Gastrocnemius medialis (tissue), 4 donors: ENCODE data around the gene WDR73. TPM values are rescaled to one million over a fixed set of nuclear protein-coding genes. Genes with fewer than 3 reads are reported as not detected.

Source experiments
- ATAC-seq, 2 donors: fragments of 150-250 bp; one replicate each; pipeline ENCODE4 v1.9.1; 2016
- DNase-seq, 2 donors: peaks; one replicate each; pipeline ENCODE4 v3.0.0-alpha.2; 2019
- H3K27ac ChIP-seq, 4 donors: fragments of 200-600 bp; sonication (generic); 1 replicate in 1 of 4; 2 replicates in 3 of 4; pipeline ENCODE4 v1.5.1; 2016 to 2018; ENCODE audit warnings: mild to moderate bottlenecking in 2 of 4, moderate library complexity in 1 of 4
- H3K27me3 ChIP-seq, 3 donors: fragments of 200-600 bp; sonication (generic) in 2 of 3; 1 replicate in 1 of 3; 2 replicates in 2 of 3; pipeline versions ENCODE4 v1.5.1 to v1.6.0; 2016 to 2019; ENCODE audit warnings: mild to moderate bottlenecking in 1 of 3, moderate library complexity in 1 of 3
- H3K36me3 ChIP-seq, 2 donors: fragments of 200-600 bp; sonication (generic) in 1 of 2; one replicate each; pipeline ENCODE4 v1.5.1; 2017 to 2018
- H3K4me1 ChIP-seq, 2 donors: fragments of 200-600 bp; sonication (generic) in 1 of 2; one replicate each; pipeline ENCODE4 v1.5.1; 2016 to 2017; ENCODE audit warnings: mild to moderate bottlenecking in 2 of 2
- H3K4me3 ChIP-seq, 4 donors: fragments of 200-600 bp; sonication (generic) in 3 of 4; 1 replicate in 1 of 4; 2 replicates in 3 of 4; pipeline ENCODE4 v1.5.1; 2016 to 2019; ENCODE audit warnings: mild to moderate bottlenecking in 2 of 4
- H3K9me3 ChIP-seq, 3 donors: fragments of 200-600 bp; sonication (generic) in 2 of 3; 1 replicate in 1 of 3; 2 replicates in 2 of 3; pipeline ENCODE4 v1.5.1; 2016 to 2019
- CTCF ChIP-seq, 5 experiments: fragments of 450-650 bp in 3 of 5; fragments of 200-600 bp in 2 of 5; sonication (generic) in 2 of 5; IDR thresholded peaks in 4 of 5; conservative IDR thresholded peaks in 1 of 5; 1 replicate in 4 of 5; 2 replicates in 1 of 5; pipeline ENCODE4 v1.5.1; 2016 to 2019; ENCODE audit warnings: antibody characterized with exemption in 5 of 5, mild to moderate bottlenecking in 3 of 5, moderate library complexity in 3 of 5
- POLR2A ChIP-seq, 2 donors: fragments of 450-650 bp; IDR thresholded peaks; one replicate each; pipeline ENCODE4 v1.6.1; 2017; ENCODE audit warnings: antibody characterized with exemption in 2 of 2, mild to moderate bottlenecking in 2 of 2, moderate library complexity in 2 of 2
- in situ Hi-C, 4 donors: fragments of 200-750 bp; cut with MboI; loops; one replicate each; pipeline versions ENCODE4 v1.15.0 to v1.8.0; 2017; ENCODE audit warnings: low sequenced_read_pairs in 4 of 4
- intact Hi-C: fragments of 100-400 bp; cut with DNase I; formaldehyde crosslinking; loops from one replicate; pipeline ENCODE4 v1.15.1; 2023; ENCODE audit warnings: low total_unique reads
- total RNA-seq, 4 donors: library from RNA; depleted of rRNA; stranded (reverse); fragments of >200 nt; gene quantifications; one replicate each; pipeline versions ENCODE4 v1.1.0 to v1.2.3, GENCODE V29; 2016

Gene WDR73
- total RNA-seq, 4 donors from 2014 or later = 6.7 to 11.7 (median 10.3) TPM

GRCh38 chr15:84600331-84600686 lies 53.8 kb downstream of the WDR73 start:
- Histone ChIP-seq H3K9me3 (no peaks in the 10 kb centered on the region), H3K36me3 (peaks cover 0 to 7% of the 10 kb centered on the region in 2 donors), H3K27ac (peak overlapping the region; percentile 82 to 88 (median 86)), H3K27me3 (no peaks in the 10 kb centered on the region), H3K4me3 (peak overlapping the region; percentile 95 to 98 (median 96)), H3K4me1 (peaks cover 5 to 9% of the 10 kb centered on the region in 2 donors)
- ATAC-seq = peak; percentile 83 to 84
- in situ Hi-C loops = no loop called here
- intact Hi-C loops = loop anchor here (1.0 to 2.0 kb wide), 3 partner anchors 31 to 148 kb away; partner anchors contain the start of genes WDR73 and ZNF592
- TF ChIP-seq CTCF (IDR thresholded peaks at IDR 0.05 in 4 of 5, conservative IDR thresholded peaks at IDR 0.05 in 1 of 5) (no peak), POLR2A (IDR thresholded peaks at IDR 0.05) (no peak)
- DNase-seq = peak; percentile 80 to 86

DNA sequence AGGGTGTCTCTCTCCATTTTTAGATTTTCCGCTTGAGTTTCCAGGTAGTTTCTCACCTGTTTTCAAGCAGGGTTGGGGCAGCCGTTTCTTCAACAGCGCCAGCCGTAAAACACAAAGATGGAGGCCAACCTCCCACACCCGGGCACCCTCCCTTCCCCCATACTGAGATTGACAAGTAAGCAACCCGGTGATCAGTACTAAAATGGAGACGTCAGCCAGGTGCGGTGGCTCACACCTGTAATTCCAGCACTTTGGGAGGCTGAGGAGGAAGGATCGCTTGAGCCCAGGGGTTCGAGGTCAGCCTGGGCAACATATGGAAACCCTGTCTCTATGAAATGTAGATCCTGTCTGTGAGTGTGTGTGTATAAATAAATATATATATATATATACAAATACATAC lies 54.2 kb downstream of the WDR73 start:
- TF ChIP-seq POLR2A (IDR thresholded peaks at IDR 0.05) = no peak
- Histone ChIP-seq H3K9me3 (no peaks in the 10 kb centered on the region), H3K27me3 (no peaks in the 10 kb centered on the region), H3K4me3 (peak overlapping the region in 3 of 4 donors; percentile 95 to 98 (median 95)), H3K36me3 (peaks cover 0 to 7% of the 10 kb centered on the region in 2 donors), H3K27ac (peak overlapping the region; percentile 82 to 88 (median 86)), H3K4me1 (peaks cover 4 to 9% of the 10 kb centered on the region in 2 donors)
- no peak for ATAC-seq
- no peak for DNase-seq
- in situ Hi-C loops (loop anchor here in 2 of 4 donors (10.0 kb wide), 2 partner anchors 55 to 445 kb away; partner anchors contain the start of genes NMB (in 2 of the 2) and WDR73 (in 2 of the 2)), intact Hi-C loops (loop anchor here (1.0 to 10.0 kb wide), 5 partner anchors 31 to 215 kb away; partner anchors contain the start of genes ALPK3, WDR73 and ZNF592)

DNA sequence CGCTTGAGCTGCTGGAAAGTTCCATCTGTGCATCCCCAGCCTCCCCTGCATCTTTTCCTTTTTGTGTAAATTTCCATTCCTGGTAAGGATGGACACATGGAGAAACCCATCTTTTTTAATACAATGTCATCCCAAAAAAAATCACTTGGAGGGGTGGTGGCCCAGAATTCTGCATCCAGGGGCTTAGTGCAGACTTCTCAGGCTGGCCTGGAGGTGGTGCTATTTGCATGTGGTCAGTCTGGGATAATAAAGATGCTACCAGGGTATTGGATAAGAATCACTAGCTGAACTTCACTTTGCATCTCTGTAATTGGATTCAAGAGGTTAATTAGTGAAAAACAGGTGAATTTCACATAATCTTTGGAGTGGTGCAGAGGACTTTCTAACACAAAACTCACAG lies 55.1 kb downstream of the WDR73 start:
- Histone ChIP-seq H3K36me3 (peaks cover 0 to 2% of the 10 kb centered on the region in 2 donors), H3K9me3 (no peaks in the 10 kb centered on the region), H3K4me3 (no peak overlapping the region), H3K4me1 (peaks cover 4 to 9% of the 10 kb centered on the region in 2 donors), H3K27me3 (no peaks in the 10 kb centered on the region), H3K27ac (no peak overlapping the region)
- DNase-seq = no peak
- in situ Hi-C loops (loop anchor here in 2 of 4 donors (10.0 kb wide), 2 partner anchors 56 to 446 kb away; partner anchors contain the start of genes NMB (in 2 of the 2) and WDR73 (in 2 of the 2)), intact Hi-C loops (loop anchor here (1.0 to 10.0 kb wide), 2 partner anchors 39 to 216 kb away; partner anchors contain the start of gene ALPK3)
- TF ChIP-seq CTCF (IDR thresholded peaks at IDR 0.05 in 4 of 5, conservative IDR thresholded peaks at IDR 0.05 in 1 of 5) = peak; percentile 53 to 67 (median 60)
- TF ChIP-seq POLR2A (IDR thresholded peaks at IDR 0.05) = no peak
- no peak for ATAC-seq

GRCh38 chr15:84598250-84598649 lies 55.8 kb downstream of the WDR73 start:
- peaks cover 4 to 9% of the 10 kb centered on the region in 2 donors for H3K4me1 ChIP-seq
- ATAC-seq (no peak), DNase-seq (no peak)
- H3K36me3 ChIP-seq = no peaks in the 10 kb centered on the region
- H3K9me3 ChIP-seq = no peaks in the 10 kb centered on the region
- no peak overlapping the region for H3K27ac ChIP-seq
- no peak for TF ChIP-seq POLR2A (IDR thresholded peaks at IDR 0.05)
- TF ChIP-seq CTCF (IDR thresholded peaks at IDR 0.05 in 4 of 5, conservative IDR thresholded peaks at IDR 0.05 in 1 of 5) = no peak
- in situ Hi-C loops = loop anchor here in 2 of 4 donors (10.0 kb wide), 2 partner anchors 57 to 447 kb away; partner anchors contain the start of genes NMB (in 2 of the 2) and WDR73 (in 2 of the 2)
- H3K27me3 ChIP-seq = no peaks in the 10 kb centered on the region
- intact Hi-C loops = loop anchor here (10.0 kb wide), 1 partner anchor 217 kb away; the partner anchor contains the start of gene ALPK3
- no peak overlapping the region for H3K4me3 ChIP-seq

GRCh38 chr15:84597296-84597695 lies 56.8 kb downstream of the WDR73 start:
- Histone ChIP-seq H3K36me3 (no peaks in the 10 kb centered on the region), H3K27me3 (no peaks in the 10 kb centered on the region), H3K27ac (no peak overlapping the region), H3K4me1 (peaks cover 4 to 9% of the 10 kb centered on the region in 2 donors), H3K4me3 (no peak overlapping the region), H3K9me3 (no peaks in the 10 kb centered on the region)
- intact Hi-C loops = loop anchor here (10.0 kb wide), 1 partner anchor 218 kb away; the partner anchor contains the start of gene ALPK3
- no peak for DNase-seq
- TF ChIP-seq POLR2A (IDR thresholded peaks at IDR 0.05) = no peak
- TF ChIP-seq CTCF (IDR thresholded peaks at IDR 0.05 in 4 of 5, conservative IDR thresholded peaks at IDR 0.05 in 1 of 5) = no peak
- ATAC-seq = no peak
- in situ Hi-C loops = loop anchor here in 2 of 4 donors (10.0 kb wide), 2 partner anchors 58 to 448 kb away; partner anchors contain the start of genes NMB (in 2 of the 2) and WDR73 (in 2 of the 2)
